Stimulated activated CD4-positive, alpha-beta T cell treated with anti-CD3 and anti-CD28 coated beads, Interleukin-1b, Interleukin-23, amount 100 ng/mL, for 24 hours (primary cell): ENCODE data around the gene UBE2I.

ENCODE experiments used
- DNase-seq, 4 experiments: peaks; one replicate each; pipeline ENCODE4 v3.0.0-alpha.2; 2020; ENCODE audit warnings: low read depth in 4 of 4, low spot score in 1 of 4

Gene UBE2I

GRCh38 chr16:1355591-1355990, 46.2 kb downstream of the UBE2I start:
- no peak for DNase-seq

- no peak for DNase-seq
These were observed 46.8 kb downstream of the UBE2I start for GRCh38 chr16:1356061-1356900.

GRCh38 chr16:1357906-1358566, 48.6 kb downstream of the UBE2I start:
- no peak for DNase-seq

GRCh38 chr16:1361685-1362360, 52.4 kb downstream of the UBE2I start:
- DNase-seq, result no peak

- no peak for DNase-seq
These were observed 53.4 kb downstream of the UBE2I start for GRCh38 chr16:1362807-1363206.

- peak; percentile 37 to 59 (median 50) for DNase-seq
These were observed 54.1 kb downstream of the UBE2I start for GRCh38 chr16:1363501-1364041.

GRCh38 chr16:1364510-1364909, 55.1 kb downstream of the UBE2I start:
- no peak for DNase-seq

- no peak for DNase-seq
These were observed 56.8 kb downstream of the UBE2I start for GRCh38 chr16:1366060-1366711.

GRCh38 chr16:1366712-1367299, 57.4 kb downstream of the UBE2I start:
- no peak for DNase-seq

- no peak for DNase-seq
These were observed 58.2 kb downstream of the UBE2I start for GRCh38 chr16:1367486-1368174.

GRCh38 chr16:1371054-1371978, 61.9 kb downstream of the UBE2I start:
- DNase-seq, result no peak

- DNase-seq, result no peak
These were observed 63.0 kb downstream of the UBE2I start for GRCh38 chr16:1372292-1372950.

- DNase-seq, result no peak
These were observed 65.2 kb downstream of the UBE2I start for GRCh38 chr16:1374418-1375297.

GRCh38 chr16:1375298-1375640, 65.8 kb downstream of the UBE2I start:
- no peak for DNase-seq

GRCh38 chr16:1375741-1376410, 66.4 kb downstream of the UBE2I start:
- no peak for DNase-seq
